Progenitor cell of endocrine pancreas (in vitro differentiated cells): ENCODE measurements around the gene PPP2R5C. TPM values are rescaled to one million over a fixed set of nuclear protein-coding genes. Genes with fewer than 3 reads are reported as not detected.

Source experiments
- DNase-seq: peaks from one replicate; pipeline ENCODE4 v3.0.0; 2021; ENCODE audit warnings: low spot score; ENCODE audit not compliant: unreplicated experiment
- H3K27ac Mint-ChIP-seq: 2 replicates; pipeline ENCODE4 v1.8.0; 2021; ENCODE audit warnings: mild to moderate bottlenecking, moderate library complexity, mixed read lengths
- H3K27me3 Mint-ChIP-seq: 2 replicates; pipeline ENCODE4 v1.8.0; 2021; ENCODE audit warnings: mixed read lengths
- H3K36me3 Mint-ChIP-seq: 2 replicates; pipeline ENCODE4 v1.8.0; 2022; ENCODE audit warnings: mixed read lengths; ENCODE audit not compliant: insufficient read depth
- H3K4me1 Mint-ChIP-seq: 2 replicates; pipeline ENCODE4 v1.8.0; 2021; ENCODE audit warnings: low read depth, mixed read lengths
- H3K4me3 Mint-ChIP-seq: 2 replicates; pipeline ENCODE4 v1.8.0; 2021; ENCODE audit warnings: low read depth, mild to moderate bottlenecking, moderate library complexity, mixed read lengths
- H3K9me3 Mint-ChIP-seq: 2 replicates; pipeline ENCODE4 v1.8.0; 2021; ENCODE audit warnings: low read depth, mixed read lengths
- CTCF ChIP-seq: fragments of 200-600 bp; sonication (generic); IDR thresholded peaks from one replicate; pipeline ENCODE4 v1.5.0; 2021; ENCODE audit warnings: antibody characterized with exemption, mild to moderate bottlenecking; ENCODE audit not compliant: unreplicated experiment
- total RNA-seq: library from RNA; stranded (reverse); gene quantifications from 2 replicates; pipeline ENCODE4 v1.2.1, GENCODE V29; 2021

Gene PPP2R5C
- total RNA-seq, 1 donor from 2014 or later: 120 TPM

DNA sequence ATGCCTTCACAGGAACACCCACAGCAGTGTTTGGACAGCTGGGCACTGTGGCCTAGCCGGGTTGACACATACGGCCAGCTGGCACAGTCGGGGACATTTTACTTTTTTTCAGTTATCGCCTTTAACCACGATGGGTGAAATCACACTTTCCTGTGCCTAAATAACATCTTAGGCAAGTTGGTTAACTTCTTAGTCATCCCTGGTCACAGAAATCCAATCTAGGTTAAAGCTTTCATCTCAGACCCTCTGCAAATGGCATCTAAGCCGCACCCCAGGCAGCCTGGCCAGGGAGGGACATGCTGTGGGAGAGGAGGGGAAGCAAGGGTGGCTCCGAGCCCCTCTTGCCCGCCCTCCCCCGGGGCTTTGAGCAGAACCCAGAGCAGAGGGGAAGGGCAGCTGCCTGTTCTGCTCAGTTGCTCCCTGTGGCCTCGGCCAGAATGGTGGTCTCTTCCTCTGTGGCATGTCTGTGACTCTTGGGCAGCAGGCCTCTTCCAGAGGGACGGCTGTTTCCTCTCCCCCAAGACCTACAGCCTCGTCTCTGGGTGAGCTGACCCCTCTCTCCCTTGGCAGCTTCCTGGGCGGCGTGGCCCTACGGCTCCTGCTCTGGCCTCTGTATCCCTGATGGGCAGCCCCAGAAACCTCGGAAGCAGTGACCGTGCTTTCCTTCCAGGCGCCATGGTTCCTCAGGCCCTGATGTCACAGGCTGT is 117.5 kb downstream of the PPP2R5C start:
- TF ChIP-seq CTCF: no peak
- H3K4me3 Mint-ChIP-seq: no peak overlapping the region
- no peaks in the 10 kb centered on the region for H3K27me3 Mint-ChIP-seq
- DNase-seq: no peak
- H3K36me3 Mint-ChIP-seq: peaks cover 9% of the 10 kb centered on the region
- H3K4me1 Mint-ChIP-seq: peaks cover 3% of the 10 kb centered on the region
- H3K27ac Mint-ChIP-seq: peak overlapping the region; percentile 56
- no peaks in the 10 kb centered on the region for H3K9me3 Mint-ChIP-seq

DNA sequence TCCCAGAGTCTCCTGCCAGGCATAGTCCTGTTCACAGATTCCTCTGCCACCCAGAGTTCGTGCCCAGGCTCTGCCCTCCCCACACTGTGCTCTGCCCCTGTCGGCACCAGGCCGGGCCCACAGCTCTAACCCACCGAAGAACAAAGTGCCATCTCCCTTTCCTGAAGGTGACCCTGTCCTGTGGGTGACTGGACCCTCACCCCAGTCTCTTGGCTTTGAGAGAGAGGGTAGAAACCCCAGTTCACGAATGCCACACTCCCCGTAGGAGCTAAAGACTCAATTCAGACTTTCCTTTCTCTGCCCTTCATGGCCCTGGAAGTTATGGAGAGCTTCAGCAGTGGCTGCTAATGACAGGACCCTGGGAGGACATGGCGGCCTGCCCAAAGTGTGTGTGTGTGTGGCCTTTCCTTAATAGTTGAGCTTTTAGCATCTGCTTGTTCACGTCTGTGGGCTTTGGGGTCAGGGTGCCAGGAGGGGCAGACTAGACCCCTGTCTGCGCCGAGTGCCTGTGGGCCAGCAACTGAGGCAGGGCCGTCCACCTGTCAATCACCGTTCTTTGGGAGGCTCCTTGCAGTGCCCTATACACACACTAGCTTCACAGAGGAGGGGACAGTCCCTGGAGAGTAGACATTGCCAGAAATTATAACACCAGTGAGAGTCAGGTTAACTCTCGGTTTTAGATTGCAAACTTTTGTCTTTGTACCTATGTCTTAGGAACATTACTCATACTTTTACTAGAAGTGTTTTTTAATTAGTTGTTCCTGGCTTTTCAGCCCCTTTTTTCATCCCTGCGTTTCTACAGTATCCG is 118.2 kb downstream of the PPP2R5C start:
- peaks cover 13% of the 10 kb centered on the region for H3K36me3 Mint-ChIP-seq
- no peak for DNase-seq
- peaks cover 3% of the 10 kb centered on the region for H3K4me1 Mint-ChIP-seq
- H3K9me3 Mint-ChIP-seq: no peaks in the 10 kb centered on the region
- H3K4me3 Mint-ChIP-seq: no peak overlapping the region
- TF ChIP-seq CTCF: no peak
- H3K27ac Mint-ChIP-seq: peak overlapping the region; percentile 56
- no peaks in the 10 kb centered on the region for H3K27me3 Mint-ChIP-seq

DNA sequence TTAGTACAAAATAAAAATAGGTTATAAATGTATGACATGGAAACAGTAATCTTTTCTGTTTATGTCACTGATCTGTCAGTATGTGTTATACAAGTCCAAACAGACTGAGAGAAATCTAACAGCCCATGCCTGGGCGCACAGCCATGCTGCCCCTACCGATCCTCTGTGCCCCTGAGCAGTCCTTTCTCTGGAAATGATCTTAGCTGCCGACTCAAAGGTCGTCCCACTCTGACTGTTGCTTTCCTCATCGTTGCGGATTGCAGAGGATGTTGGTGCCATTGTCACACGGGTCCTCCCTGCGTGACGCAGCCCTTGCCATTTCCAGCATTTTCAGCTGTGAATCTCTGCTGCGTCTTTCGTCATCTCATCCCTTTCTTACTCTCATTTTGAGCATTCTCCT is 119.9 kb downstream of the PPP2R5C start:
- no peaks in the 10 kb centered on the region for H3K27me3 Mint-ChIP-seq
- no peaks in the 10 kb centered on the region for H3K9me3 Mint-ChIP-seq
- no peak for TF ChIP-seq CTCF
- peaks cover 3% of the 10 kb centered on the region for H3K4me1 Mint-ChIP-seq
- no peak overlapping the region for H3K4me3 Mint-ChIP-seq
- DNase-seq: no peak
- peaks cover 20% of the 10 kb centered on the region for H3K36me3 Mint-ChIP-seq
- no peak overlapping the region for H3K27ac Mint-ChIP-seq

DNA sequence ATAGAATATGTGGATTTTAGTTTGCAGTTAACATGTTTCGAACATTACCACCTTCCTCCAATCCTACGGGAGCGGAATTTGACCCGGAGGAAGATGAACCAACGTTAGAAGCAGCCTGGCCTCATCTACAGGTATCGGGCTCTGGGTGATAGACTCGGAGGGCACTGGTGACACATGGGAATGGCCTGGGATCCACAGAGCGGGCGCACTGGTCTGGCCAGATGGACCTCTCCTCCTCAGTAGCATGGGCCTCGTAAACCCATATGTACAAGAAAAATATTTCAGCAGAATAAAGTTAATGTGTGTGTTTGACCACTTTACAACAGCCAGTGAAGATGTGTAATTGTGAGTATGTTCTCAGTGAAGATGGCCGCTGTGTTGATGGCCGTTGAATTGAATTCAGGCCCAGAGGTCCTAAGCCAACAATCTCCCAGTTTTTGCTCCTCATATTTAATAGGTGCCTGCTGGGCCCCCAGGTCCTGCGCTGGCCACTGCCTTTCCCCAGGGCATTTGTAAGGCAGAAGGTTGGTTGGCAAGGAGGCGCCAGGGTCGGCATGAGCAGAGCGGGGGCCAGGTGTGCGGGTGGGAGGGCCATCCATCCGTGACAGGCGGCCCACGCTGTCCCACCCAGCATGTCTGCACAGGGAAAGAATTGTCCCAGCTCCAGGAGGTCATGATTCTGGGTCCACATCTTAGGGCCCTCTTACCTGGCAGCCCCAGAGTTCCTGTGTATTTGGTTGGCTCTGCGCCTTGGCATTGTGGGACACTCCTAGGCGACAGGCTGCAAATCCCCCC is 120.8 kb downstream of the PPP2R5C start:
- Mint-ChIP-seq H3K9me3 (no peaks in the 10 kb centered on the region), H3K4me1 (peaks cover 3% of the 10 kb centered on the region), H3K27ac (no peak overlapping the region), H3K27me3 (no peaks in the 10 kb centered on the region), H3K4me3 (no peak overlapping the region), H3K36me3 (peaks cover 23% of the 10 kb centered on the region)
- no peak for DNase-seq
- TF ChIP-seq CTCF: no peak
